Left lung (tissue), 10 donors: ENCODE results near the gene PTGER4. TPM values are rescaled to one million over a fixed set of nuclear protein-coding genes. Genes with fewer than 3 reads are reported as not detected.

ENCODE experiments used
- ATAC-seq: fragments of 200-7000 bp; cut with Tn5 transposase; one replicate; pipeline ENCODE4 v1.9.1; 2020; ENCODE audit warnings: moderate library complexity
- DNase-seq, 4 donors: peaks; one replicate each; pipeline ENCODE4 v3.0.0-alpha.2; 2013 to 2020
- H3K27ac ChIP-seq, 2 donors: fragments of 200-600 bp; sonication (generic) in 1 of 2; one replicate each; pipeline versions ENCODE4 v1.5.0 to v1.8.0; 2020 to 2021
- H3K27me3 ChIP-seq, 2 donors: fragments of 200-600 bp; sonication (generic) in 1 of 2; one replicate each; pipeline versions ENCODE4 v1.5.0 to v1.8.0; 2020 to 2021
- H3K36me3 ChIP-seq, 2 donors: fragments of 200-600 bp; sonication (generic) in 1 of 2; one replicate each; pipeline versions ENCODE4 v1.5.0 to v1.8.0; 2020 to 2021
- H3K4me1 ChIP-seq, 2 donors: fragments of 200-600 bp; one replicate each; pipeline ENCODE4 v1.8.0; 2021
- H3K4me3 ChIP-seq, 2 donors: fragments of 200-600 bp; sonication (generic) in 1 of 2; one replicate each; pipeline versions ENCODE4 v1.5.0 to v1.8.0; 2020 to 2021; ENCODE audit warnings: mild to moderate bottlenecking in 1 of 2
- H3K9me3 ChIP-seq, 2 donors: fragments of 200-600 bp; sonication (generic) in 1 of 2; one replicate each; pipeline versions ENCODE4 v1.5.0 to v1.8.0; 2020 to 2021
- intact Hi-C, 2 donors: fragments of 100-400 bp; cut with DNase I; formaldehyde crosslinking; loops; one replicate each; pipeline versions ENCODE4 v1.11.2 to v1.14.2; 2022
- polyA plus RNA-seq, 6 donors: library from polyadenylated mRNA; unstranded; fragments of 120-200 nt; gene quantifications; one replicate each; pipeline ENCODE4 v1.2.1, GENCODE V29; 2013; ENCODE audit not compliant: insufficient read length in 6 of 6
- total RNA-seq, 2 donors: library from RNA; stranded (reverse); fragmentation: NEBNext Ultra II Directional; extraction: Animal tissue kit (Norgen Biotek cat#: 25700); gene quantifications; one replicate each; pipeline ENCODE4 v1.2.1, GENCODE V29; 2021
- TF ChIP-seq, protein P1 (sequence below), 2 donors: fragments of 200-600 bp; sonication (generic) in 1 of 2; IDR thresholded peaks; one replicate each; pipeline versions ENCODE4 v1.5.0 to v1.8.0; 2021; ENCODE audit warnings: antibody characterized with exemption in 2 of 2
- donor health status: DM: no; HTN: yes; CAD: no.
- donor health status: DM: no; HTN: no; CAD: no.

PTGER4 gene
- total and polyA plus RNA-seq, 8 donors: 2.0 to 28.4 (median 3.8) TPM

DNA sequence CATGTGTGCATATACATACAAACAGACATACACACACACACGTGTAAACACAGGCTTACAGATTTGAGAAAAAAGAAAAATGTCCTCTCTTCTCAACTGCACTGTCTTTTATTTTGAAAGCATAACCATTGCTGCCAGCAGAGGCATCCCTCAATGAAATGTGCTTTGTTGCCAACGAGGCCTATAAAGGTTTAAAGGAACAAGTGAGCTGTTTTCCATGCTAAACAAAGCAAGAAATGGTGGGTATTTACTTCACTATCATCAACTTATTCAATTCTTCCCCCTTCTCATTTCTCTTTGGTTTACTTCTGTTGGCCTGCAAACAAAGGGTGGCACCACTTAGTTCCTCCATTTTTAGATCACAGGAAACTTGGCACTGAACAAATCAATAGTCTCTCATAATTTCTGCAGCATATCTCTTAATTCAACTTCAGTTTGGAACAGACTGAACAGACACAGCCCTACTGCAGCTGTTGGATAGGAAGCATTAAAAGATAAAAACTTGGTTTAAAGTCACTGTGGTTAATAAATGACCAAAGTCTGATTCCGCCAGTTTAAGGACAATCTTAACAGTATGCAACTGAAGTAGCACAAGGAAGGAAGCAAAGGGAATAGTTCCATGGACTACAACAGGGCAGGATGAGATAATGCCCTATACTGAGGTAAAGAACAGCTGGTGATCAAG is 54.3 kb downstream of the PTGER4 start:
- Histone ChIP-seq H3K4me1 (peaks cover 16 to 37% of the 10 kb centered on the region in 2 donors), H3K36me3 (peaks cover 0 to 5% of the 10 kb centered on the region in 2 donors), H3K4me3 (no peak overlapping the region), H3K9me3 (no peaks in the 10 kb centered on the region), H3K27me3 (no peaks in the 10 kb centered on the region), H3K27ac (peak overlapping the region in 1 of 2 donors; percentile 19)
- ATAC-seq: peak; percentile 55
- TF ChIP-seq, protein P1, sequence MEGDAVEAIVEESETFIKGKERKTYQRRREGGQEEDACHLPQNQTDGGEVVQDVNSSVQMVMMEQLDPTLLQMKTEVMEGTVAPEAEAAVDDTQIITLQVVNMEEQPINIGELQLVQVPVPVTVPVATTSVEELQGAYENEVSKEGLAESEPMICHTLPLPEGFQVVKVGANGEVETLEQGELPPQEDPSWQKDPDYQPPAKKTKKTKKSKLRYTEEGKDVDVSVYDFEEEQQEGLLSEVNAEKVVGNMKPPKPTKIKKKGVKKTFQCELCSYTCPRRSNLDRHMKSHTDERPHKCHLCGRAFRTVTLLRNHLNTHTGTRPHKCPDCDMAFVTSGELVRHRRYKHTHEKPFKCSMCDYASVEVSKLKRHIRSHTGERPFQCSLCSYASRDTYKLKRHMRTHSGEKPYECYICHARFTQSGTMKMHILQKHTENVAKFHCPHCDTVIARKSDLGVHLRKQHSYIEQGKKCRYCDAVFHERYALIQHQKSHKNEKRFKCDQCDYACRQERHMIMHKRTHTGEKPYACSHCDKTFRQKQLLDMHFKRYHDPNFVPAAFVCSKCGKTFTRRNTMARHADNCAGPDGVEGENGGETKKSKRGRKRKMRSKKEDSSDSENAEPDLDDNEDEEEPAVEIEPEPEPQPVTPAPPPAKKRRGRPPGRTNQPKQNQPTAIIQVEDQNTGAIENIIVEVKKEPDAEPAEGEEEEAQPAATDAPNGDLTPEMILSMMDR (IDR thresholded peaks at IDR 0.05): no peak
- intact Hi-C loops: no loop called here
- DNase-seq: peak in 1 of 4 donors; percentile 14

DNA sequence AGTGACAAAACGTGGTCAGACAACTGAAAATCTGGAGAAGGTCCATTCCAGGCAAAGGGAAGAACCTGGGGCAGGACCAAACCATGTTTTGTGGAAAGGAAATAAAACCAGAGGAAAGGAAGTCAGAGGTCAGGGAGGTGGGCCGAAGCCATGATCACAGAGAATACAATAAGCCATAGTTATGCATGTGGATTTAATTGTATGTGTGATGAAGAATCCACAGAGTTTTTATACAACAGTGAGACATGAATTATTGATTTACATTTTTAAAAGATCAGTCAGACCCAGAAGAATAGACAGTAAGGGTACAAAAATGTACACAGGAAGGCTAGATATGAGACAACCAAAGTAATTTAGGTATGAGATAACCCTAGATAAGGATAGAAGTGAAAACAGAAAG is 55.3 kb downstream of the PTGER4 start:
- Histone ChIP-seq H3K9me3 (peaks cover 0 to 6% of the 10 kb centered on the region in 2 donors), H3K4me1 (peaks cover 16 to 37% of the 10 kb centered on the region in 2 donors), H3K36me3 (peaks cover 0 to 6% of the 10 kb centered on the region in 2 donors), H3K27me3 (no peaks in the 10 kb centered on the region), H3K4me3 (no peak overlapping the region), H3K27ac (peak overlapping the region; percentile 1 to 19)
- ATAC-seq (no peak), DNase-seq (no peak)
- intact Hi-C loops: no loop called here
- TF ChIP-seq, protein P1 (IDR thresholded peaks at IDR 0.05): no peak

GRCh38 chr5:40735609-40736008 is 55.9 kb downstream of the PTGER4 start:
- intact Hi-C loops: no loop called here
- ATAC-seq (no peak), DNase-seq (no peak)
- TF ChIP-seq, protein P1 (IDR thresholded peaks at IDR 0.05): no peak
- Histone ChIP-seq H3K27ac (peak overlapping the region in 1 of 2 donors; percentile 19), H3K4me3 (no peak overlapping the region), H3K27me3 (no peaks in the 10 kb centered on the region), H3K36me3 (peaks cover 0 to 10% of the 10 kb centered on the region in 2 donors), H3K9me3 (peaks cover 0 to 6% of the 10 kb centered on the region in 2 donors), H3K4me1 (peaks cover 16 to 37% of the 10 kb centered on the region in 2 donors)

GRCh38 chr5:40736103-40736875 is 56.6 kb downstream of the PTGER4 start:
- Histone ChIP-seq H3K27ac (no peak overlapping the region), H3K4me1 (peaks cover 16 to 37% of the 10 kb centered on the region in 2 donors), H3K4me3 (no peak overlapping the region), H3K27me3 (no peaks in the 10 kb centered on the region), H3K36me3 (peaks cover 0 to 17% of the 10 kb centered on the region in 2 donors), H3K9me3 (peaks cover 0 to 6% of the 10 kb centered on the region in 2 donors)
- TF ChIP-seq, protein P1 (IDR thresholded peaks at IDR 0.05): peak; percentile 62 to 68
- ATAC-seq (peak; percentile 84), DNase-seq (peak in 2 of 4 donors; percentile 48 to 69)
- intact Hi-C loops: no loop called here

DNA sequence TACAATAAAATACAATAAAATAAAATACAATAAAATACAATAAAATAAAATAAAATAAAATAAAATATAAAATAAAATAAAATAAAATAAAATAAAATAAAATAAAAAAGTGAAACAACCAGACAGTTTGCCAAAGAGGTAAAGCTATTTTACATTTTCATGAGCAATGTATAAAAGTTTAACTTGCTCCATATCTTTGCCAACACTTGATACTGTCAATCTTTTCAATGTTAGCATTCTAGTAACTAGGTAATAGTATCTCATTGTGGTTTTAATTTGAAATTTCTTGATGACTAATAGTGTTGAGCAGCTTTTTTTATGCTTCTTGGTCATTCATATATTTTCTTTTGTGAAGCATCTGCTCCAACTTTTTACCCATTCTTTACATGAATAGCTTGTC is 58.8 kb downstream of the PTGER4 start:
- H3K27ac ChIP-seq: no peak overlapping the region
- intact Hi-C loops: no loop called here
- H3K9me3 ChIP-seq: peaks cover 0 to 6% of the 10 kb centered on the region in 2 donors
- peaks cover 15 to 32% of the 10 kb centered on the region in 2 donors for H3K4me1 ChIP-seq
- no peak overlapping the region for H3K4me3 ChIP-seq
- no peak for ATAC-seq
- TF ChIP-seq, protein P1 (IDR thresholded peaks at IDR 0.05): no peak
- DNase-seq: no peak
- H3K36me3 ChIP-seq: peaks cover 0 to 24% of the 10 kb centered on the region in 2 donors
- H3K27me3 ChIP-seq: no peaks in the 10 kb centered on the region
